ENCODE measurements around the gene MGAT4D.
"Not testable (repeated sequence)": the region's sequence is repeated elsewhere in the genome, so short reads cannot be mapped to it uniquely, and the experiment has no call there.

The MGAT4D gene

GRCh38 chr4:140427919-140428471 lies 70.1 kb downstream of the MGAT4D start:
- no peak for DNase-seq

GRCh38 chr4:140427106-140427918 lies 70.8 kb downstream of the MGAT4D start, which contains the start of gene CLGN:
CLGN (minus strand) TSS chr4:140427648; CDS start chr4:140413078, 14,570 bp downstream.
- DNase-seq, result peak; percentile 83

- DNase-seq, result no peak
Measured at GRCh38 chr4:140426610-140427105, 71.4 kb downstream of the MGAT4D start.

GRCh38 chr4:140423106-140423505 lies 75.0 kb downstream of the MGAT4D start:
- DNase-seq, result no peak

GRCh38 chr4:140413130-140413969 lies 84.7 kb downstream of the MGAT4D start:
- not testable (repeated sequence) for DNase-seq

GRCh38 chr4:140408974-140409373 lies 89.1 kb downstream of the MGAT4D start:
- DNase-seq, result no peak

GRCh38 chr4:140406292-140406691 lies 91.8 kb downstream of the MGAT4D start:
- DNase-seq, result no peak

- DNase-seq, result no peak
Measured at GRCh38 chr4:140400111-140400510, 98.0 kb downstream of the MGAT4D start.

GRCh38 chr4:140395668-140396067 lies 102.4 kb downstream of the MGAT4D start:
- DNase-seq, result no peak

Data from left hindlimb (tissue), 1 donor.